Right cardiac atrium (tissue), 5 donors: ENCODE results near the gene XIST. TPM values are rescaled to one million over a fixed set of nuclear protein-coding genes. Genes with fewer than 3 reads are reported as not detected.
"Not testable (repeated sequence)": the region's sequence is repeated elsewhere in the genome, so short reads cannot be mapped to it uniquely, and the experiment has no call there.

Experiments
- ATAC-seq, 2 donors: fragments of 200-7000 bp; cut with Tn5 transposase; one replicate each; pipeline versions ENCODE4 v1.8.0 to v1.9.1; 2020; ENCODE audit warnings: moderate library complexity in 2 of 2, mild to moderate bottlenecking in 1 of 2
- DNase-seq, 3 donors: peaks; one replicate each; pipeline ENCODE4 v3.0.0-alpha.2; 2020
- H3K27ac ChIP-seq: one replicate; pipeline ENCODE4 v1.5.1; 2013; ENCODE audit warnings: mild to moderate bottlenecking, low read length, control low read depth, moderate library complexity
- H3K27me3 ChIP-seq: one replicate; pipeline ENCODE4 v1.6.1; 2013; ENCODE audit not compliant: control insufficient read depth, insufficient read depth
- H3K4me1 ChIP-seq: one replicate; pipeline ENCODE4 v1.6.1; 2013; ENCODE audit warnings: low read length; ENCODE audit not compliant: control insufficient read depth, insufficient read depth
- H3K4me3 ChIP-seq: one replicate; pipeline ENCODE4 v1.5.1; 2013; ENCODE audit warnings: low read length, control low read depth
- H3K9me3 ChIP-seq: one replicate; pipeline ENCODE4 v1.6.1; 2013; ENCODE audit warnings: low read length; ENCODE audit not compliant: control insufficient read depth
- WGBS: extraction: QIAGEN DNeasy Blood & Tissue Kit; methylation state at CpG from one replicate; pipeline ENCODE4 v1.1.7; 2013; 5-methylcytosine and 5-hydroxymethylcytosine counted together
- intact Hi-C, 4 donors: fragments of 100-400 bp; cut with DNase I; formaldehyde crosslinking; loops; one replicate each; pipeline versions ENCODE4 v1.11.0 to v1.14.0; 2022 to 2023
- polyA plus RNA-seq: library from polyadenylated mRNA; stranded (reverse); fragments of 200-250 nt; gene quantifications from one replicate; pipeline ENCODE4 v1.2.3, GENCODE V29; 2013
- total RNA-seq, 4 donors: library from RNA; stranded (reverse); fragmentation: NEBNext Ultra II Directional; extraction: Animal tissue kit (Norgen Biotek cat#: 25700); gene quantifications; one replicate each; pipeline ENCODE4 v1.2.1, GENCODE V29; 2021
- donor health status: healthy with polysubstance abuse.
- donor health status: DM: no; HTN: yes; CAD: no.
- donor health status: DM: no; HTN: no; CAD: no.
- donor health status: DM: no; HTN: yes; CAD: no; lungs with severe emphysema.
- donor health status: DM: yes; HTN: yes; CAD: no.

Gene XIST
- total and polyA plus RNA-seq, 5 donors, result 0.29 to 141 (median 1.4) TPM

DNA sequence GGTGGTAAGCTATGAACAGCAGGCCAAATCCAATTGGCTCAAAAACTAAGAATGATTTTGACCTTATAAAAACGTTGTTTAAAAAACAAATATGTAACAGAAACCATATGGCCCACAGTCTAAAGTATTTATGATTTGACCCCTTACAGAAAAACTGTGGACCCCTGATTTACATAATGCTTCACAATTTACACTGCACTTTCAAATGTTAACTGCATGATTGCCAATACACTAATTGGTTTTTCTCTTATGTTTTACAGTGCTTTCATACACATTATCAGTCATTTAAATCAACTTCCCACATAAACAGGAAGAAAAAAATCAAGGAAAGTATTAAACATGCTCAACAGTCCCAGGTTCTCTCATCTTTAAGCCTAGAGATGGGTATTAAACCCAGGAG, 26.9 kb downstream of the XIST start:
- H3K27ac ChIP-seq, result no peak overlapping the region
- no peaks in the 10 kb centered on the region for H3K4me1 ChIP-seq
- 15% methylated on average over 1 of the region's 1 CpG for WGBS
- H3K27me3 ChIP-seq, result no peaks in the 10 kb centered on the region
- intact Hi-C loops, result no loop called here
- DNase-seq, result no peak
- no peak for ATAC-seq
- no peak overlapping the region for H3K4me3 ChIP-seq
- H3K9me3 ChIP-seq, result no peaks in the 10 kb centered on the region

DNA sequence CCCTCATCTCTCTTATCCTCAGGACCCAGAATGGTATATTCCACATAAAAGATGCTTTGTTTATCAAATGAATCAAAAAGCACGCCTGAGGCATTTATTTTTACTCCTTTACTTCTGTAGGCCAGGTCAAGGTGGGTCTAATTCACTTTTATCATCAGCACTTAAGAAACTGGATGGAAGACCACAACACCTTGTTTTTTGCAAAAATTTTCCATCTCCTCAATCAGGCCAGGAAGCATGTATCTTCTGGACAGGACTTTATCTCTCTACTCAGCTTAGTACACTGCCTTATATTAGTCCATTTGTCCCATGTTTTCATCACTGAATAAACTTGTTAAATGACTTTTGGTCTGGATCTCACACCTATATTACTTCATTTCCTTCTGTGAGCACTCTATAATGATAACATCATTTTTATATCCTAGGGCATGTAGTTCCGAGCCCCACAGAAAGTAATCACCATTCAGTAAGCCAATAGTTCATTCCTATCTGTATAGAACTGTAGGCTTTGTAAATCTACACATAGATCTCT, 29.0 kb downstream of the XIST start:
- Histone ChIP-seq H3K27ac (no peak overlapping the region), H3K4me1 (no peaks in the 10 kb centered on the region), H3K9me3 (no peaks in the 10 kb centered on the region), H3K4me3 (no peak overlapping the region), H3K27me3 (no peaks in the 10 kb centered on the region)
- DNase-seq (no peak), ATAC-seq (no peak)
- intact Hi-C loops, result no loop called here
- 71% methylated on average over 2 of the region's 2 CpGs for WGBS

DNA sequence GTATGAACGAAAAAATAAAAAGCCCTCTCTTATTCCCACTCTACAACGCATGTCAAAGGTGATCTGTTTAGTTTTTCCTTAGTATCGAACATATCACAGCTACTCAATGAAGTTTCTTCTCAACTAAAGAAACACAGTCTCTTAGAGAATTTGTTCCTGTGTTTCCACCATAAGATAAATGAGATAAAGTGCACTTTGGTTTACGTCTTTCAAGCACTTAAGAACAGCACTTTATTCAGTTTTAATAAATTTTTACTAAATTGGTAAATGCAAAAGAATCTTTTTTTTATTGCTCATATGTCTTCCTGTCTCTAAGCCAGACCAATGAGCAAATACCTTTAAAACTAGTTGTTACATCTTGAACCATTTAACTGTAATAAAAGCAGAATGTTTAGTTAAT, 29.7 kb downstream of the XIST start:
- intact Hi-C loops, result no loop called here
- ATAC-seq, result no peak
- Histone ChIP-seq H3K9me3 (no peaks in the 10 kb centered on the region), H3K4me3 (no peak overlapping the region), H3K27ac (no peak overlapping the region), H3K4me1 (no peaks in the 10 kb centered on the region), H3K27me3 (no peaks in the 10 kb centered on the region)
- WGBS, result 82% methylated on average over 4 of the region's 4 CpGs
- DNase-seq, result no peak

DNA sequence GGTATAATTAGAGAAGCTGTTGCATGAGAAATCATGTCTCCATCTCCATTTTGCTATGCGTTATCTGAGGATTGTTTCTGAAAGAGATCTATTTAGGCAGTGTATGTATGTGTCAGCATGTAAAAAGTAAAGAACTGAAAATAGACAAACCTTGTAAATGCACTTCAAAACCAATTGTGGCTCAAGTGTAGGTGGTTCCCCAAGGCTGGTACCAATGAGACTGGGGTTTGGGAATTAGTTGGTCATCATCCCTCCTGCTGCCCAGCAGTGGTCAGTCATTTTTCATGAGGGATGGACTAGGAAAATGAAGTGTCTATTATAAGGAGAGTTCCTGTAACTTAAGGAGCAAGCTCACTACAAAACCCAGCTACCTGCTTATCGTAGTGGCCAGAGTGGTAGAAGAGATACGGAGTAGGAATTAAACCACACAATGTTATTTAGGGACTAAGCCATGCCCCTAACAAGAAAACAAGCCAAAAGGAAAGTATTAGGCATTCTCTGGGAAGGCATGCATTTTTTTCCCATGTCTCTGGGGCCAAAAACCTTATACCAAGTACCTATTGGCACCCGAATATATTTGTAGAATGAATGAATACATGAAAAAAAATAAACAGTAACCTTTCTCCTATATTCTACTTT, 30.5 kb downstream of the XIST start:
- ATAC-seq (no peak), DNase-seq (no peak)
- no peaks in the 10 kb centered on the region for H3K9me3 ChIP-seq
- no peaks in the 10 kb centered on the region for H3K27me3 ChIP-seq
- H3K27ac ChIP-seq, result no peak overlapping the region
- H3K4me1 ChIP-seq, result no peaks in the 10 kb centered on the region
- 85% methylated on average over 4 of the region's 4 CpGs for WGBS
- intact Hi-C loops, result no loop called here
- H3K4me3 ChIP-seq, result no peak overlapping the region

DNA sequence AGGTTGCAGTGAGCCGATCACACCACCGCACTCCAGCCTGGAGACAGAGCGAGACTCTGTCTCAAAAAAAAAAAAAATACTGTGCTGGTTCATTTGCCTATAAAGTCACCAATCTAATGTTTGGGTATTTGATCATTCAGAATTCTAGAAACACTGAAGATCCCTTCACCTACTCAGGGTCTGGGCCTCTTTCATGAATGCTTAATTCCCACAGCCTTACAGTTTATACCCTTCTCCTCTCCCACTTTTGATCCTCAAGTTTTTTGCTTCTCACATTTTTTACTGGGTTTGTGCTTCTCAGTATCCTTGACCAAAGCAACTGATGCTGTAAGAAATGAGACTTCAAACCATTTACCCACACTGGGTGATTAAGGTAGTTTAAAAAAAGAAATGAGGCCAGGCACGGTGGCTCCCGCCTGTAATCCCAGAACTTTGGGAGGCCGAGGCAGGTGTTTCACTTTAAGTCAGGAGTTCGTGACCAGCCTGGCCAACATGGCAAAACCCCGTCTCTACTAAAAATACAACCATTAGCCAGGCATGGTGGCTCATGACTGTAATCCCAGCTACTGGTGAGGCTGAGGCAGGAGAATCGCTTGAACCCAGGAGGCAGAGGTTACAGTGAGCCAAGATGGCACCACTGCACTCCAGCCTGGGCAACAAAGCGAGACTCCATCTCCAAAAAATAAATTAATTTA, 32.5 kb downstream of the XIST start:
- H3K9me3 ChIP-seq, DNase-seq, intact Hi-C loops, H3K4me1 ChIP-seq, H3K27me3 ChIP-seq, H3K4me3 ChIP-seq, ATAC-seq, H3K27ac ChIP-seq: not testable (repeated sequence)
- whole genome bisulfite sequencing, result 91% methylated on average over 10 of the region's 10 CpGs

DNA sequence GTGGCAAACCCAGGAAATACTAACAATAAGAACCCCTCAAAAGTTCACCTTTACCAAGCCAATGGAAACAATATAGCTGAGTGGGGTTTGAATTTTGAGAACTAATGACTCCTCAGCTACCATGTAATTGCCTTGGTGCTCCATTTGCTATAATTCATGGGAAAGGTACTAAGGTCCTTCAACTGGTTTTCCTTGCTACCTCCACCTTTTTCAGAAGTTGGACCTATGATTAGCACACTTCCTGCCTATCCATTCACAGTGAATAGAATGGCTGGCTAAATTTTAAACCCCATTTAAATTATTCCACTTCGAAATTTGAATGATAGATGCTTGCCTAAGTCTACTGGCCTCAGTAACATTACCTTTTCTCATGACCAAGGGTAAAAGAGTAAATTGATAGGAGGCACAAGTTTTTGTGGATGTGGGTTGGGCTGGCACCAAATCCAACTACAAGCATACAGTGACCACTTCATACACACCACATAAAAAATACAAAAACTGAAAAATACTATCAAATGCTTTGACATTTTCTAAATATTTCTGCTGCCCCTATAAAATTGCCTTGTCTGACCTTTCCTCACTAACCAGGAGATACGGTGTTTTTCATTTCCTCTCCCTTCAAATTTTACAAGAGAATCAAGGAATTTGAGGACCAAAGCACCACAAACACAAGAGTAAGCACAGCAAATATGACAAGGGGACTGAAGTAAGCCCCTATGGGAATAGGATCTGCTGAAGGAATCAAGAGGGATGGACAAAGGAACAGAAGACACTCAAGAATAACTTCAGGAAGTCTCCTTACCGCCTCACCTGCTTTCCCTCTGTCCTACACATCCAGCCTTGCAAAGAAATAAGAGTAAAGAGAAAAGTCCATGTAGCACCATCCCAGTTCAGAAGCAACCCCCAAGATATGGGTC, 34.1 kb downstream of the XIST start:
- ATAC-seq (no peak), DNase-seq (no peak)
- no peak overlapping the region for H3K4me3 ChIP-seq
- no peaks in the 10 kb centered on the region for H3K4me1 ChIP-seq
- 77% methylated on average over 3 of the region's 3 CpGs for WGBS
- intact Hi-C loops, result no loop called here
- H3K9me3 ChIP-seq, result no peaks in the 10 kb centered on the region
- no peaks in the 10 kb centered on the region for H3K27me3 ChIP-seq
- H3K27ac ChIP-seq, result no peak overlapping the region

DNA sequence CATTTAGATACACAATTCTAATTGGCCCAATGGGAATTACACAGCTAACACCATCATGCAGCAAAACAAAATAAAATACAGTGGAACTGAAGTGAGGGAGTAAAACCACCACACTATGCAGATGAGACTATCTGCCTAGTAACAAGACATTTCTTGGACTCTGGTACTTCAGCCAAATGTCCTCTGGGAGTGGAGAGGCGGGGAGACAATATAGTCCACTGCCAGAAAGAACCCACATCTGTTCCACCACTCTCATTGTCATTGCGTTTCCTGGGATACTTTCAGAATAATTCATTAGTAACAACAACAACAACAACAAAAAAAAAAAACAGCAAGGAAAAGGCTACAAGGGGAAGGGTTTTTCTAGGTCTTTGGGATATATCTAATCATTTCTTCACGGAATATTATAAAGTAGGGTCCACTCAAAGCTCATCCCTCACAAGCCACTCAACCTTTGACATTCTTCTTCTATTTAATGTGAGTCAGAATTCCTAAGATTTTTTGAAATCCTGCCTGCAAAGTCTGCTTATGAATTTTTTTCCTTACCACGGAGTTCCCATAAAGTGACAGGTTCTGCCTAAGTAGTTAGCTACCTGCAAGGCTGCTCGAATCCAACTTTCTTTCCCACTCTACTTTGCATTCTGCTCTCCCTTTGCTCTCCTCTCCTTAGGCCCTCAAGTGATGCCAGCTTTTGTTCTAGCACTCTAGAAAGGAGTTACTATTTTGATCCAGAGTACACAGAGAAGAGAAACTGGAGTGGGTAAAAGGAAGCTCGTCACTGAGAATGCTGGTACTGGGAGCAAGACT, 34.9 kb downstream of the XIST start:
- intact Hi-C loops, result no loop called here
- Histone ChIP-seq H3K27me3 (no peaks in the 10 kb centered on the region), H3K4me1 (no peaks in the 10 kb centered on the region), H3K4me3 (no peak overlapping the region), H3K9me3 (no peaks in the 10 kb centered on the region), H3K27ac (no peak overlapping the region)
- 59% methylated on average over 6 of the region's 6 CpGs for WGBS
- ATAC-seq, result no peak
- no peak for DNase-seq

DNA sequence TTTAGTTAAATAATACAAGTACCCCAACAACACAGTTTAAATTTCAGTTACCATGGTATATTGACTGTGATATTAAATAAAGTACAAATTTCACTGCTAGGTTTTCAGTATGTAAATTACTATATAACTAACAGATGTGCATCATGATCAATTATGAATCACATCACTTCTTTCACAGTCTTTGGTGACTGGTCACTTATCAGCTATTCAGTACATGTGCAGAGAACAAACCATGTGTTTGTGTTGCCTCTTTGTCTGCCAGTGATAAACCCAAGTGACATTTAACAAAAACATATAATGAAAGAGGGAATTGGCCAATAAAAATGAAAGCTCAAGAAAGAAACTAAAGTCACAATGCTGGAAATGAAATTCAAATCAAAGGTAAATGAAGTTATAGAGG, 40.3 kb downstream of the XIST start:
- ATAC-seq (no peak), DNase-seq (no peak)
- Histone ChIP-seq H3K9me3 (no peaks in the 10 kb centered on the region), H3K27ac (no peak overlapping the region), H3K27me3 (no peaks in the 10 kb centered on the region), H3K4me3 (no peak overlapping the region), H3K4me1 (no peaks in the 10 kb centered on the region)
- intact Hi-C loops, result no loop called here

DNA sequence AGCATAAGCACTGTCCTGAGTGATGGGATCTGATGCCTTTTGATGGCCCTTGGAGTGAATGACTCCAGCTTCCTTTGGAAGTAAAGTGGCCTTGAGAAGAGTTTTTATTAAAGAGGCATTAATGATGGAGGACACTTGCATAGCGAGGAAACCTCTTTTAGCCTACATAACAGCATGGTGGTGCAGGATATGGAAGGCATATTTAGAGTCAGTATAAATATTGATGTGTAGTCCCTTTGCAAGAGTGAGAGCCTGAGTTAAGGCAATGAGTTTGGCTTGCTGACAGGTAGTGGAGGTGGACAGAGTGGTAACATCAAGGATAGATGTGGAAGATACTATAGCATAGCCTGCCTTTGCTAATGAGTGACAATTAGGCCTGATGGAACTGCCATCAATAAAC, 48.4 kb downstream of the XIST start:
- H3K9me3 ChIP-seq, H3K27ac ChIP-seq, H3K4me3 ChIP-seq, H3K27me3 ChIP-seq, H3K4me1 ChIP-seq, intact Hi-C loops, ATAC-seq, DNase-seq: not testable (repeated sequence)
- 91% methylated on average over 1 of the region's 1 CpG for WGBS

DNA sequence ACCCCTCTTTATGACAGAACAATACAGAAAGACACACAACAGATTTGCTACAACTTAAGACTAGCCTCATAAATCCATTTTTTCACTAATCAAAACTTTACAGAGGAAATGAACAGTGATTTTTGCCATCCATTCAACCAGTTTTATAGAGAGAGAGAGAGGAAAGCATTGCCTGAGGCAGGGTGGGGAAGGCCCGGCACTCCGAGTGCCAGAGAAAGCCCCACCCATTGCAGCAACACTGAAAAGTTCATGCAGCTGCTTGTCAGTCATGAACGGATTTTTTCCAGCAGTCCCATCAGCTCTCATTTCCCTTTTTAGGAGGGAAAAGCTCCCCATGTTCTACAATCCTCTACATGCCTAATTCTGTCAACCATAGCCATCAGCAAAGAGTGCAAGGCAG, 52.6 kb downstream of the XIST start:
- ATAC-seq (no peak), DNase-seq (no peak)
- Histone ChIP-seq H3K9me3 (no peaks in the 10 kb centered on the region), H3K4me3 (no peak overlapping the region), H3K27me3 (no peaks in the 10 kb centered on the region), H3K27ac (no peak overlapping the region), H3K4me1 (no peaks in the 10 kb centered on the region)
- WGBS, result 37% methylated on average over 3 of the region's 3 CpGs
- intact Hi-C loops, result no loop called here
